Measurements from ENCODE around the gene NECAB3.

NECAB3 gene

DNA sequence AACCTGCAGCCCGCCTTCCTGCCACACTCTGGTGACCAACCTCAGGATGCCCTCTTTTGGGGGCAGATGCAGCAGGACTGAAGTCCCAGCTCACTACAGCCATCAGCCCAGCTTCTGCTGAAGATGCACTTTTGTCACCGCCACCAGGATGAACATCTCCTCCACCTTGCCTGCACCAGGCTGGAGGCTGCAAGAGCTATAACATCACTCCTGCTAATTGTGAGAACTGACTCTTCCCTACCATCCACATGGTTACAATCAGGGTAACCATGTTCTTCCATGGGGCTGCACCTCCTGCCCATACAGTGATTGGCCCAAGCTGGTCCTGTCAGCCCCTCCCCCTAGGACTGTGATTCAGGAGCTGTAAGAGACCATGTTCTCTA is 9.5 kb downstream of the NECAB3 start:
- TF ChIP-seq, protein P1, sequence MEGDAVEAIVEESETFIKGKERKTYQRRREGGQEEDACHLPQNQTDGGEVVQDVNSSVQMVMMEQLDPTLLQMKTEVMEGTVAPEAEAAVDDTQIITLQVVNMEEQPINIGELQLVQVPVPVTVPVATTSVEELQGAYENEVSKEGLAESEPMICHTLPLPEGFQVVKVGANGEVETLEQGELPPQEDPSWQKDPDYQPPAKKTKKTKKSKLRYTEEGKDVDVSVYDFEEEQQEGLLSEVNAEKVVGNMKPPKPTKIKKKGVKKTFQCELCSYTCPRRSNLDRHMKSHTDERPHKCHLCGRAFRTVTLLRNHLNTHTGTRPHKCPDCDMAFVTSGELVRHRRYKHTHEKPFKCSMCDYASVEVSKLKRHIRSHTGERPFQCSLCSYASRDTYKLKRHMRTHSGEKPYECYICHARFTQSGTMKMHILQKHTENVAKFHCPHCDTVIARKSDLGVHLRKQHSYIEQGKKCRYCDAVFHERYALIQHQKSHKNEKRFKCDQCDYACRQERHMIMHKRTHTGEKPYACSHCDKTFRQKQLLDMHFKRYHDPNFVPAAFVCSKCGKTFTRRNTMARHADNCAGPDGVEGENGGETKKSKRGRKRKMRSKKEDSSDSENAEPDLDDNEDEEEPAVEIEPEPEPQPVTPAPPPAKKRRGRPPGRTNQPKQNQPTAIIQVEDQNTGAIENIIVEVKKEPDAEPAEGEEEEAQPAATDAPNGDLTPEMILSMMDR (IDR thresholded peaks at IDR 0.05; ENCODE audit: low read depth, low read length), result no peak
- H3K27ac ChIP-seq, result no peak overlapping the region
- DNase-seq, result no peak
- peaks cover 19% of the 10 kb centered on the region for H3K36me3 ChIP-seq
- H3K9me3 ChIP-seq (ENCODE audit: severe bottlenecking), result no peaks in the 10 kb centered on the region
- H3K27me3 ChIP-seq (ENCODE audit: insufficient read depth, low read depth, severe bottlenecking), result no peaks in the 10 kb centered on the region
- no peak overlapping the region for H3K4me3 ChIP-seq (ENCODE audit: low read depth, low read length)

DNA sequence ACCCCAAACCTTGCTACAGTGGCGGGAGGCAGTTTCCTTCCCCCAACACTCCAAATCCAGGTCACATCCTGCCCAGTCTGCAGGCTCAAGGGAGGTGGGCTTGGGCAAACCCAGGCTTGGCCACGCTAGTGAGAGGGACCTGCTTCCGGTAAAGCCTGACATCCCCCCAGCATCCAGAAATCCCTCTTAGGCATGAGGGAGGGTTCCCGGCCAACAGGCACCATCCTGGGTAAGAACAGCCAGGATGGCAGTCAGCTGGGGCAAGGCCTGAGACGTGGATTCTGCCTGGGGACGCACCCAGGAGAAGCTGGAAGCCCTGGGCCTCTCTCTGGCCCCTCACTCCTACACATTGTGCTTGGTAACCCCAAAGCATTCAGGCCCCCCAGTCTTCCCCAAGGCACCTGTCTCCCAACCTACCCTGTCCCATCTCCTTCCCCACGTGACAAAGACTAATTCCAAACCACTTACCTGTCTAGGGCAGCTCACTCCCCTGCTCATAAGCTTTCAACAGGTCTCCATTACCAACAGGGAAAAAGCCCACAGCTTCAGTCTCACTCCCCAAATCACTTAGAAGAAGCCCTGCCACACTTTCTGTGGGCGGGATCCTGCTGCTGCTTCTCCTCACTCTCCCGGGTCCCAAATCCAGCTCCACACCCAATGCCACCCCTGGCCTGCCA is 10.0 kb downstream of the NECAB3 start:
- peak overlapping the region; percentile 74 for H3K27ac ChIP-seq
- H3K36me3 ChIP-seq, result peaks cover 23% of the 10 kb centered on the region
- no peaks in the 10 kb centered on the region for H3K9me3 ChIP-seq (ENCODE audit: severe bottlenecking)
- no peak for DNase-seq
- TF ChIP-seq, protein P1 (IDR thresholded peaks at IDR 0.05; ENCODE audit: low read depth, low read length), result no peak
- H3K4me3 ChIP-seq (ENCODE audit: low read depth, low read length), result peak overlapping the region; percentile 71
- no peaks in the 10 kb centered on the region for H3K27me3 ChIP-seq (ENCODE audit: insufficient read depth, low read depth, severe bottlenecking)

DNA sequence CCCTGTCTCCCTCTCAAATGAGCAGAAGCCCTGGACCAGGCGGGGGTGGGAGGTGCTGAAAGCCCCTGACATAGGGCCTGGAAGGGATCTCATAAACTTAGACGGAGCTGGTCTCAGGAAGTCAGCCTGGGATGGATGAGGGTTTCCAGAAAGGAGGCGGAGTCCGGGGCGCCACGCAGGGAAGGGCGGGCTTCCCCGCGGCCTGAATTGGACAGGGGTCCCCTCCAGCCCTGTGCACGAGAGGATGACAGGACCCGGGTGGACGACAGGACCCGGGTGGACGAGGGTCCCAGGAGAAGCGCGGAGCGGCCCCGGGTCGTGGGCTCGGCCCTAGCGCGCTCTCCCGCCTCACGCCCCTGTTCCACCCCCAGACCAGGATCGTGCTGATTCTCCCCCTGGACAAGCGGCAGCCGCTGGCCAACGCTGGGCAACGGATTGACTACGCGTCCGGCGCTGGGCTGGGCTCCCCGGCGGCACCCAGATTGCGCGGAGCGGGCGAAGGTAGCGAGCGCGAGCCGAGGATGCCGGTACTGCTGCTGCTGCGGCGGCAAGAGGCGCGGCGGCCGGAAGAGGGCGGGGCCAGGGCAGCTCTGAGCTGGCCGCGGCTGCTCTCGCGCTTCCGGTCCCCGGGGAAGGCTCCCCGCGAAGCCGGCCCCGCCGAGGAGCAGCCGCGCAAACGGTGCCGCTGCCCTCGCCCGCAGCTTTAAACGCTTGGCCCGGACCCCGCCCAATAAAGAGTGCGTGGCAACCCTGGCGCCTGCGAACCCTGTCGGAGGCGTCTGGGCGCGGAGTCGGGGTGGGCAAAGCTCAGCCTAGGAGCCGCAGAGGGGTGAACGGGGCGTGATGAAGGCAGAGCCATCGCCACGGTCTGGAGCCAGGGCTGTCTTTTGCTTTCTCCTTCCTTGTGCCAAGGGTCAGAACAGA is 10.8 kb downstream of the NECAB3 start:
- no peaks in the 10 kb centered on the region for H3K27me3 ChIP-seq (ENCODE audit: insufficient read depth, low read depth, severe bottlenecking)
- H3K27ac ChIP-seq, result peak overlapping the region; percentile 74
- peak; percentile 78 for DNase-seq
- H3K9me3 ChIP-seq (ENCODE audit: severe bottlenecking), result no peaks in the 10 kb centered on the region
- H3K36me3 ChIP-seq, result peaks cover 18% of the 10 kb centered on the region
- peak overlapping the region; percentile 71 for H3K4me3 ChIP-seq (ENCODE audit: low read depth, low read length)
- TF ChIP-seq, protein P1 (IDR thresholded peaks at IDR 0.05; ENCODE audit: low read depth, low read length), result no peak

DNA sequence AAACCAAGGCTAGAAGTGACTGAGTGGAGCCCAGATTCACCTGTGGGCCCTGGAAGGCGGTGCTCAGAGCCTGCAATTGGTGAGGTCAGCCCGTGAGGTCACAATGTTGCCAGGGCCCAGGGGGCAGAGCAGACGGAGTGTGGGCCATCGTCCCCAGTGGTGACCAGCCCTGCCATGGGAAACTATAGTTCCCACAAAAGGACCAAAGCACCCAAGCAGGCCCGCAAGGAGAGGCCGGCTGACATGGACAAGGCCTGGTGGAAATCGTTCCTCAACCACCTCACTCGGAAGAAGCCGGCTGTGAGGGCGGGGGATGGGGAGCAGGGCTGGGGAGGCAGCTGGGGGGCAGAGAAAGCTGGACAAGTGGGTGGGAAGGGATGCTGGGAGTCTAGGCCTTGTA is 12.1 kb downstream of the NECAB3 start, which contains the start of gene C20orf144:
C20orf144 (plus strand) TSS at position 156 of the 400 bp plus-strand sequence; CDS start at position 175, 19 bp downstream.
- Histone ChIP-seq H3K9me3 (ENCODE audit: severe bottlenecking) (no peaks in the 10 kb centered on the region), H3K27ac (peak within 1 kb of the TSS; percentile 74)
- TF ChIP-seq, protein P1 (IDR thresholded peaks at IDR 0.05; ENCODE audit: low read depth, low read length), result no peak

DNA sequence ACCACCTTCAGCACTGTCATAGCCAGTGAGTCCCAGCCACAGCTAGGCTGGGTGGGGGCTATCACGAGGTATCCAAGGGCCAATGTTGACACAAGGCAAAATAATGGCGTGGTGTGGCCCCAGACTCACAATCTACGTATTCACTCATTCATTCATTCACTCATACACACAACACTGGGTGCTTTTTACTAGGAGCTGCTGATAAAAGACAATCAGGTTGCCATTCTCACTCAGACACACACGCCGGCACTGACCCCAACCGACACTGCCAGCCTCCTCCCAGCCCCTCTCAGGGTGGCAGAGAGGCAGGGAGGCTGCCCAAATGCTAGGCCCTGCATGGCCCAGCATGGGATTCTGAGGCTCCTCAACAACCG is 13.6 kb downstream of the NECAB3 start:
- TF ChIP-seq, protein P1 (IDR thresholded peaks at IDR 0.05; ENCODE audit: low read depth, low read length), result no peak
- Histone ChIP-seq H3K36me3 (peaks cover 27% of the 10 kb centered on the region), H3K9me3 (ENCODE audit: severe bottlenecking) (no peaks in the 10 kb centered on the region), H3K4me3 (ENCODE audit: low read depth, low read length) (no peak overlapping the region), H3K27ac (no peak overlapping the region), H3K27me3 (ENCODE audit: insufficient read depth, low read depth, severe bottlenecking) (no peaks in the 10 kb centered on the region)
- DNase-seq, result no peak

More for the DNA sequence above, 12.1 kb downstream of the NECAB3 start, which contains the start of gene C20orf144:
- Histone ChIP-seq H3K36me3 (peaks cover 22% of the 10 kb centered on the region), H3K4me3 (ENCODE audit: low read depth, low read length) (peak within 1 kb of the TSS; percentile 71), H3K27me3 (ENCODE audit: insufficient read depth, low read depth, severe bottlenecking) (no peaks in the 10 kb centered on the region)
- DNase-seq, result no peak
